ENCODE measurements around the gene KCND3.

Gene KCND3

GRCh38 chr1:111909030-111909429 is 80.4 kb downstream of the KCND3 start:
- DNase-seq, result no peak

- DNase-seq, result no peak
These were observed 81.4 kb downstream of the KCND3 start for GRCh38 chr1:111908011-111908621.

GRCh38 chr1:111907321-111907720 is 82.1 kb downstream of the KCND3 start:
- no peak for DNase-seq

- no peak for DNase-seq
These were observed 82.7 kb downstream of the KCND3 start for GRCh38 chr1:111906816-111907215.

- no peak for DNase-seq
These were observed 83.4 kb downstream of the KCND3 start for GRCh38 chr1:111906111-111906510.

- no peak for DNase-seq
These were observed 84.8 kb downstream of the KCND3 start for GRCh38 chr1:111904478-111905218.

- DNase-seq, result no peak
These were observed 85.5 kb downstream of the KCND3 start for GRCh38 chr1:111903871-111904449.

- DNase-seq, result no peak
These were observed 86.2 kb downstream of the KCND3 start for GRCh38 chr1:111903148-111903870.

GRCh38 chr1:111895469-111895868 is 94.0 kb downstream of the KCND3 start:
- DNase-seq, result no peak

GRCh38 chr1:111895017-111895416 is 94.5 kb downstream of the KCND3 start:
- no peak for DNase-seq

GRCh38 chr1:111894497-111894896 is 95.0 kb downstream of the KCND3 start:
- DNase-seq, result no peak

- no peak for DNase-seq
These were observed 97.9 kb downstream of the KCND3 start for GRCh38 chr1:111891566-111891965.

- DNase-seq, result no peak
These were observed 100.6 kb downstream of the KCND3 start for GRCh38 chr1:111888740-111889376.

- no peak for DNase-seq
These were observed 101.6 kb downstream of the KCND3 start for GRCh38 chr1:111887875-111888274.

- no peak for DNase-seq
These were observed 102.1 kb downstream of the KCND3 start for GRCh38 chr1:111887385-111887784.

- no peak for DNase-seq
These were observed 102.7 kb downstream of the KCND3 start for GRCh38 chr1:111886741-111887140.

GRCh38 chr1:111884772-111885443 is 104.6 kb downstream of the KCND3 start:
- no peak for DNase-seq

- DNase-seq, result no peak
These were observed 106.4 kb downstream of the KCND3 start for GRCh38 chr1:111882986-111883560.

- no peak for DNase-seq
These were observed 106.9 kb downstream of the KCND3 start for GRCh38 chr1:111882559-111882958.

GRCh38 chr1:111880881-111881837 is 108.3 kb downstream of the KCND3 start:
- no peak for DNase-seq

- DNase-seq, result no peak
These were observed 110.4 kb downstream of the KCND3 start for GRCh38 chr1:111879081-111879480.
